ENCODE results near the gene NCOA4. TPM values are rescaled to one million over a fixed set of nuclear protein-coding genes. Genes with fewer than 3 reads are reported as not detected.

The NCOA4 gene
- total and polyA plus RNA-seq, 2 of the 4 experiments (the other 2 are of a cell fraction): 62.2 to 188 TPM

GRCh38 chr10:46004963-46005362, 25.5 kb downstream of the NCOA4 start:
- no peak overlapping the region for H2AK5ac ChIP-seq (ENCODE audit: low read depth, low read length)
- H3K4me2 ChIP-seq (ENCODE audit: low read depth, low read length): no peak overlapping the region
- no peak overlapping the region for H2AFZ ChIP-seq (replicated peaks; ENCODE audit: low read length, poor library complexity)
- H3K9ac ChIP-seq (ENCODE audit: low read depth, low read length): no peak overlapping the region
- ATAC-seq (ENCODE audit: low read depth): no peak
- no peak overlapping the region for H2BK120ac ChIP-seq (ENCODE audit: low read depth, low read length)
- POLR2A ChIA-PET (ENCODE audit: unreplicated experiment): no interaction called here
- H3K14ac ChIP-seq (replicated peaks; ENCODE audit: low read depth, low read length): no peak overlapping the region
- no CpG with 5 or more reads among the region's 2 CpGs for WGBS, 2 experiments (ENCODE audit: extremely low coverage in 2 of 2, insufficient read length in 1 of 2)
- peaks cover 5% of the 10 kb centered on the region; the same call in 1 of the 2 replicates for H4K20me1 ChIP-seq (ENCODE audit: insufficient read depth, low read length)
- in situ Hi-C loops (cut with MboI; ENCODE audit: low sequenced_read_pairs): loop anchor here (25.0 kb wide), 1 partner anchor 1018 kb away; the partner anchor contains the start of gene DEPP1
- H3K4ac ChIP-seq (ENCODE audit: low read depth, low read length): no peak overlapping the region
- DNase-seq: no peak
- no peak overlapping the region for H2BK20ac ChIP-seq (ENCODE audit: low read depth, low read length)
- TF ChIP-seq MXI1 (IDR thresholded peaks at IDR 0.05; ENCODE audit: borderline replicate concordance, low read depth, low read length) (no peak), ELK1 (IDR thresholded peaks at IDR 0.05; ENCODE audit: borderline replicate concordance, low read depth, low read length) (no peak), RAD21 (IDR thresholded peaks at IDR 0.05; ENCODE audit: low read length) (no peak), CTCF (conservative IDR thresholded peaks at IDR 0.05; ENCODE audit: low read depth, low read length) (no peak), CHD1 (IDR thresholded peaks at IDR 0.05; ENCODE audit: low read depth, low read length) (no peak), SMC3 (IDR thresholded peaks at IDR 0.05; ENCODE audit: low read depth, low read length) (no peak), MAZ (IDR thresholded peaks at IDR 0.05; ENCODE audit: borderline replicate concordance, low read depth, low read length) (no peak), RFX5 (IDR thresholded peaks at IDR 0.05; ENCODE audit: low read depth, low read length) (no peak), MAFK (IDR thresholded peaks at IDR 0.05; ENCODE audit: low read depth, low read length) (no peak), FOS (IDR thresholded peaks at IDR 0.05; ENCODE audit: low read depth, low read length) (no peak), CEBPB (IDR thresholded peaks at IDR 0.05; ENCODE audit: low read depth, low read length) (no peak), POLR2A (IDR thresholded peaks at IDR 0.05; ENCODE audit: low read depth, low read length) (no peak)
- TF ChIP-seq, protein P1, sequence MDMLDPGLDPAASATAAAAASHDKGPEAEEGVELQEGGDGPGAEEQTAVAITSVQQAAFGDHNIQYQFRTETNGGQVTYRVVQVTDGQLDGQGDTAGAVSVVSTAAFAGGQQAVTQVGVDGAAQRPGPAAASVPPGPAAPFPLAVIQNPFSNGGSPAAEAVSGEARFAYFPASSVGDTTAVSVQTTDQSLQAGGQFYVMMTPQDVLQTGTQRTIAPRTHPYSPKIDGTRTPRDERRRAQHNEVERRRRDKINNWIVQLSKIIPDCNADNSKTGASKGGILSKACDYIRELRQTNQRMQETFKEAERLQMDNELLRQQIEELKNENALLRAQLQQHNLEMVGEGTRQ (IDR thresholded peaks at IDR 0.05; ENCODE audit: low read depth, low read length): no peak
- no peaks in the 10 kb centered on the region for H3K9me3 ChIP-seq (ENCODE audit: control insufficient read depth, insufficient read depth, low read length)
- no peak overlapping the region for H3K27ac ChIP-seq (ENCODE audit: insufficient read depth, low read length)
- no peak overlapping the region for H4K5ac ChIP-seq (ENCODE audit: low read depth, low read length)
- no peaks in the 10 kb centered on the region for H3K27me3 ChIP-seq (ENCODE audit: control insufficient read depth, insufficient read depth, low read length)
- H4K91ac ChIP-seq (ENCODE audit: insufficient read depth, low read depth, low read length): no peak overlapping the region
- peaks cover 20 to 50% of the 10 kb centered on the region in 2 experiments for H3K79me1 ChIP-seq (ENCODE audit: low read depth in 1 of 2, low read length in 2 of 2)
- H3K56ac ChIP-seq (ENCODE audit: extremely low read depth, insufficient read depth, low read length): no peak overlapping the region
- no peak overlapping the region for H4K8ac ChIP-seq (ENCODE audit: low read depth in 2 of 2, low read length in 2 of 2)
- CTCF ChIA-PET: interaction anchor here (1.1 kb wide), 1 partner anchor 47 kb away, joined by 3 read pairs; no protein-coding TSS in a partner anchor
- H3K9me1 ChIP-seq (ENCODE audit: insufficient read depth, low read length): no peaks in the 10 kb centered on the region
- BruUV-seq (replicated peaks): no TSS peak
- no peak overlapping the region for H3K4me3 ChIP-seq (ENCODE audit: insufficient read depth, low read depth, low read length)
- H3K18ac ChIP-seq (ENCODE audit: low read depth, low read length): no peak overlapping the region
- H2BK15ac ChIP-seq (ENCODE audit: low read depth, low read length): no peak overlapping the region
- H2BK5ac ChIP-seq (ENCODE audit: low read depth, low read length, poor library complexity, severe bottlenecking): peak overlapping the region; percentile 32
- no peak overlapping the region for H2AK9ac ChIP-seq (replicated peaks; ENCODE audit: low read depth, low read length, poor library complexity)
- dilution Hi-C loops (cut with HindIII; ENCODE audit: low sequenced_read_pairs, unreplicated experiment): no loop called here
- intact Hi-C loops (cut with micrococcal nuclease): no loop called here
- H3K4me1 ChIP-seq (ENCODE audit: control insufficient read depth, insufficient read depth, low read length): peaks cover 4% of the 10 kb centered on the region; the same call in 1 of the 2 replicates
- no peak overlapping the region for H3K23ac ChIP-seq (ENCODE audit: low read depth, low read length)
- peaks cover 52% of the 10 kb centered on the region for H3K36me3 ChIP-seq (ENCODE audit: control insufficient read depth, insufficient read depth, low read length)

Data from IMR-90 (cell line).